Measurements from ENCODE around the gene APLP2.

Gene APLP2

GRCh38 chr11:130040281-130040940 lies 29.3 kb upstream of the APLP2 start:
- TF ChIP-seq CTCF (IDR thresholded peaks at IDR 0.05; ENCODE audit: low read depth, low read length) = no peak
- H3K4me3 ChIP-seq (replicated peaks in 1 of 2; ENCODE audit: low read depth in 2 of 2, low read length in 2 of 2) = no peak overlapping the region
- no peak for DNase-seq (ENCODE audit: low read depth in 2 of 2)

GRCh38 chr11:130042093-130042591 lies 27.6 kb upstream of the APLP2 start:
- no peak for TF ChIP-seq CTCF (IDR thresholded peaks at IDR 0.05; ENCODE audit: low read depth, low read length)
- DNase-seq (ENCODE audit: low read depth in 2 of 2) = peak; percentile 79 to 99
- H3K4me3 ChIP-seq (replicated peaks in 1 of 2; ENCODE audit: low read depth in 2 of 2, low read length in 2 of 2) = no peak overlapping the region

GRCh38 chr11:130043575-130043974 lies 26.1 kb upstream of the APLP2 start:
- no peak for TF ChIP-seq CTCF (IDR thresholded peaks at IDR 0.05; ENCODE audit: low read depth, low read length)
- DNase-seq (ENCODE audit: low read depth in 2 of 2) = no peak
- H3K4me3 ChIP-seq (replicated peaks in 1 of 2; ENCODE audit: low read depth in 2 of 2, low read length in 2 of 2) = no peak overlapping the region

- H3K4me3 ChIP-seq (replicated peaks in 1 of 2; ENCODE audit: low read depth in 2 of 2, low read length in 2 of 2) = no peak overlapping the region
- TF ChIP-seq CTCF (IDR thresholded peaks at IDR 0.05; ENCODE audit: low read depth, low read length) = no peak
- no peak for DNase-seq (ENCODE audit: low read depth in 2 of 2)
Measured at GRCh38 chr11:130047141-130047540, 22.6 kb upstream of the APLP2 start.

- no peak for TF ChIP-seq CTCF (IDR thresholded peaks at IDR 0.05; ENCODE audit: low read depth, low read length)
- peak; percentile 20 to 26 for DNase-seq (ENCODE audit: low read depth in 2 of 2)
- no peak overlapping the region for H3K4me3 ChIP-seq (replicated peaks in 1 of 2; ENCODE audit: low read depth in 2 of 2, low read length in 2 of 2)
Measured at GRCh38 chr11:130049328-130049771, 20.3 kb upstream of the APLP2 start.

- TF ChIP-seq CTCF (IDR thresholded peaks at IDR 0.05; ENCODE audit: low read depth, low read length) = no peak
- no peak for DNase-seq (ENCODE audit: low read depth in 2 of 2)
- H3K4me3 ChIP-seq (replicated peaks in 1 of 2; ENCODE audit: low read depth in 2 of 2, low read length in 2 of 2) = no peak overlapping the region
Measured at GRCh38 chr11:130050257-130050656, 19.4 kb upstream of the APLP2 start.

GRCh38 chr11:130051082-130051481 lies 18.6 kb upstream of the APLP2 start:
- TF ChIP-seq CTCF (IDR thresholded peaks at IDR 0.05; ENCODE audit: low read depth, low read length) = no peak
- H3K4me3 ChIP-seq (replicated peaks in 1 of 2; ENCODE audit: low read depth in 2 of 2, low read length in 2 of 2) = no peak overlapping the region
- DNase-seq (ENCODE audit: low read depth in 2 of 2) = peak; percentile 37 to 71

Measured in cardiac fibroblast (primary cell).